ENCODE measurements around the gene ANTXR1.

- TF ChIP-seq TAF1 (IDR thresholded peaks at IDR 0.05; ENCODE audit: low read depth, low read length) (no peak), JUND (IDR thresholded peaks at IDR 0.05; ENCODE audit: low read length) (no peak), ATF2 (IDR thresholded peaks at IDR 0.05; ENCODE audit: low read length) (no peak), POLR2A (IDR thresholded peaks at IDR 0.05; ENCODE audit: control extremely low read depth in 1 of 2, low read depth in 2 of 2, low read length in 2 of 2) (no peak), RBBP5 (IDR thresholded peaks at IDR 0.05; ENCODE audit: borderline replicate concordance, low read depth, low read length) (no peak), CTCF (IDR thresholded peaks at IDR 0.05; ENCODE audit: control extremely low read depth in 1 of 3, insufficient read depth in 1 of 3, low read depth in 1 of 3, low read length in 3 of 3) (no peak), TCF12 (IDR thresholded peaks at IDR 0.05; ENCODE audit: low read depth, low read length) (no peak), GABPA (IDR thresholded peaks at IDR 0.05; ENCODE audit: borderline replicate concordance, insufficient read depth, low read length) (no peak)
Observed at GRCh38 chr2:69062307-69062962, 49.5 kb downstream of the ANTXR1 start.

Measured in H1 (cell line).